Thyroid gland (tissue), 4 donors: ENCODE data around the gene TNFRSF11A. TPM values are rescaled to one million over a fixed set of nuclear protein-coding genes. Genes with fewer than 3 reads are reported as not detected.

Experiments
- DNase-seq, 2 donors: peaks; one replicate each; pipeline ENCODE4 v3.0.0-alpha.2; 2019
- H3K27ac ChIP-seq, 3 donors: fragments of 200-600 bp; sonication (generic); 1 replicate in 2 of 3; 2 replicates in 1 of 3; pipeline ENCODE4 v1.5.1; 2016 to 2019; ENCODE audit warnings: mild to moderate bottlenecking in 1 of 3, moderate library complexity in 1 of 3
- H3K27me3 ChIP-seq: fragments of 200-600 bp; sonication (generic); one replicate; pipeline ENCODE4 v1.5.1; 2019
- H3K36me3 ChIP-seq, 2 donors: fragments of 200-600 bp; sonication (generic); one replicate each; pipeline ENCODE4 v1.5.1; 2016 to 2019
- H3K4me1 ChIP-seq, 2 donors: fragments of 200-600 bp; sonication (generic); one replicate each; pipeline ENCODE4 v1.5.1; 2017 to 2019
- H3K4me3 ChIP-seq, 3 donors: fragments of 200-600 bp; sonication (generic); replicated peaks in 1 of 3; 1 replicate in 2 of 3; 2 replicates in 1 of 3; pipeline ENCODE4 v1.5.1; 2016; ENCODE audit warnings: mild to moderate bottlenecking in 1 of 3
- H3K9me3 ChIP-seq: fragments of 200-600 bp; sonication (generic); one replicate; pipeline ENCODE4 v1.5.1; 2017
- CTCF ChIP-seq, 6 experiments: fragments of 200-600 bp in 3 of 6; fragments of 450-650 bp in 3 of 6; sonication (generic) in 3 of 6; IDR thresholded peaks; one replicate each; pipeline ENCODE4 v1.5.1; 2016 to 2019; ENCODE audit warnings: antibody characterized with exemption in 6 of 6, mild to moderate bottlenecking in 2 of 6, inconsistent platforms in 1 of 6, moderate library complexity in 1 of 6
- POLR2A ChIP-seq, 2 donors: fragments of 450-650 bp; IDR thresholded peaks; one replicate each; pipeline ENCODE4 v1.6.1; 2017; ENCODE audit warnings: antibody characterized with exemption in 2 of 2, mild to moderate bottlenecking in 2 of 2, moderate library complexity in 1 of 2
- WGBS, 2 donors: methylation state at CpG; one replicate each; pipeline ENCODE4 v1.1.5; 2017; 5-methylcytosine and 5-hydroxymethylcytosine counted together
- intact Hi-C: fragments of 100-400 bp; cut with DNase I; formaldehyde crosslinking; loops from one replicate; pipeline ENCODE4 v1.15.1; 2023
- total RNA-seq, 4 donors: library from RNA; depleted of rRNA; stranded (reverse); fragments of >200 nt; gene quantifications; one replicate each; pipeline ENCODE4 v1.2.3, GENCODE V29; 2016

The TNFRSF11A gene
- total RNA-seq, 4 donors from 2014 or later: 3.3 to 11.6 (median 6.7) TPM

GRCh38 chr18:62366992-62367391 lies 41.9 kb downstream of the TNFRSF11A start:
- intact Hi-C loops: no loop called here
- no peak for TF ChIP-seq CTCF (IDR thresholded peaks at IDR 0.05)
- Histone ChIP-seq H3K36me3 (no peaks in the 10 kb centered on the region), H3K4me1 (no peaks in the 10 kb centered on the region), H3K27me3 (no peaks in the 10 kb centered on the region), H3K4me3 (no peak overlapping the region), H3K9me3 (no peaks in the 10 kb centered on the region), H3K27ac (no peak overlapping the region)
- 96 to 97% methylated on average over 6 of the region's 6 CpGs for WGBS, 2 donors
- DNase-seq: no peak

GRCh38 chr18:62368100-62368499 lies 43.0 kb downstream of the TNFRSF11A start:
- no peaks in the 10 kb centered on the region for H3K9me3 ChIP-seq
- TF ChIP-seq CTCF (IDR thresholded peaks at IDR 0.05) (no peak), POLR2A (IDR thresholded peaks at IDR 0.05) (no peak)
- no peaks in the 10 kb centered on the region for H3K27me3 ChIP-seq
- no peaks in the 10 kb centered on the region for H3K4me1 ChIP-seq
- intact Hi-C loops: no loop called here
- no peaks in the 10 kb centered on the region for H3K36me3 ChIP-seq
- H3K27ac ChIP-seq: no peak overlapping the region
- H3K4me3 ChIP-seq: no peak overlapping the region
- 92 to 94% methylated on average over 2 of the region's 2 CpGs for WGBS, 2 donors
- no peak for DNase-seq

GRCh38 chr18:62369129-62369644 lies 44.1 kb downstream of the TNFRSF11A start:
- intact Hi-C loops: no loop called here
- WGBS, 2 donors: 94 to 96% methylated on average over 5 to 9 of the region's 9 CpGs

GRCh38 chr18:62370366-62370765 lies 45.3 kb downstream of the TNFRSF11A start:
- Histone ChIP-seq H3K4me1 (no peaks in the 10 kb centered on the region), H3K9me3 (no peaks in the 10 kb centered on the region), H3K27ac (no peak overlapping the region), H3K4me3 (no peak overlapping the region), H3K36me3 (no peaks in the 10 kb centered on the region), H3K27me3 (no peaks in the 10 kb centered on the region)
- WGBS, 2 donors: 75 to 77% methylated on average over 4 of the region's 4 CpGs
- TF ChIP-seq CTCF (IDR thresholded peaks at IDR 0.05) (no peak), POLR2A (IDR thresholded peaks at IDR 0.05) (no peak)
- intact Hi-C loops: no loop called here
- no peak for DNase-seq

More at GRCh38 chr18:62369129-62369644, 44.1 kb downstream of the TNFRSF11A start:
- Histone ChIP-seq H3K9me3 (no peaks in the 10 kb centered on the region), H3K4me1 (no peaks in the 10 kb centered on the region), H3K27me3 (no peaks in the 10 kb centered on the region), H3K27ac (no peak overlapping the region), H3K36me3 (no peaks in the 10 kb centered on the region), H3K4me3 (no peak overlapping the region)
- no peak for DNase-seq
- TF ChIP-seq POLR2A (IDR thresholded peaks at IDR 0.05) (no peak), CTCF (IDR thresholded peaks at IDR 0.05) (no peak)

- WGBS, 2 donors: 75% methylated on average over 10 of the region's 10 CpGs
- Histone ChIP-seq H3K4me1 (no peaks in the 10 kb centered on the region), H3K27ac (no peak overlapping the region), H3K9me3 (no peaks in the 10 kb centered on the region), H3K36me3 (no peaks in the 10 kb centered on the region), H3K4me3 (no peak overlapping the region), H3K27me3 (no peaks in the 10 kb centered on the region)
- no peak for DNase-seq
- TF ChIP-seq CTCF (IDR thresholded peaks at IDR 0.05) (no peak), POLR2A (IDR thresholded peaks at IDR 0.05) (no peak)
- intact Hi-C loops: no loop called here
Observed at GRCh38 chr18:62371436-62371835, 46.3 kb downstream of the TNFRSF11A start.
